Measurements from ENCODE around the gene TSPEAR.

- TF ChIP-seq CTCF (IDR thresholded peaks at IDR 0.05) (no peak), EP300 (IDR thresholded peaks at IDR 0.05) (no peak), POLR2AphosphoS5 (IDR thresholded peaks at IDR 0.05) (no peak), POLR2A (IDR thresholded peaks at IDR 0.05) (no peak)
Measured at GRCh38 chr21:44463724-44464123, 247.6 kb downstream of the TSPEAR start.
